Glutamatergic neuron (in vitro differentiated cells): ENCODE data around the gene KCNMA1. TPM values are rescaled to one million over a fixed set of nuclear protein-coding genes. Genes with fewer than 3 reads are reported as not detected.

ENCODE experiments used
- DNase-seq: peaks from one replicate; pipeline ENCODE4 v3.0.0; 2022
- H3K27ac Mint-ChIP-seq: one replicate; pipeline ENCODE4 v1.8.0; 2020; ENCODE audit warnings: mild to moderate bottlenecking, mixed read lengths, inconsistent platforms; ENCODE audit not compliant: unreplicated experiment
- H3K27me3 Mint-ChIP-seq: one replicate; pipeline ENCODE4 v1.8.0; 2020; ENCODE audit warnings: mild to moderate bottlenecking, moderate library complexity, mixed read lengths, inconsistent platforms; ENCODE audit not compliant: unreplicated experiment
- H3K36me3 Mint-ChIP-seq: one replicate; pipeline ENCODE4 v1.8.0; 2020; ENCODE audit warnings: mild to moderate bottlenecking, mixed read lengths, inconsistent platforms; ENCODE audit not compliant: unreplicated experiment
- H3K4me1 Mint-ChIP-seq: one replicate; pipeline ENCODE4 v1.8.0; 2020; ENCODE audit warnings: mild to moderate bottlenecking, low read depth, mixed read lengths, inconsistent platforms; ENCODE audit not compliant: unreplicated experiment
- H3K4me3 Mint-ChIP-seq: one replicate; pipeline ENCODE4 v1.8.0; 2020; ENCODE audit warnings: mild to moderate bottlenecking, mixed read lengths, inconsistent platforms; ENCODE audit not compliant: unreplicated experiment
- H3K9me3 Mint-ChIP-seq: one replicate; pipeline ENCODE4 v1.8.0; 2020; ENCODE audit warnings: mild to moderate bottlenecking, moderate library complexity, mixed read lengths, inconsistent platforms; ENCODE audit not compliant: unreplicated experiment
- total RNA-seq: library from RNA; stranded (reverse); fragmentation: NEBNext Ultra II Directional; extraction: Animal tissue kit (Norgen Biotek cat#: 25700); gene quantifications from one replicate; pipeline ENCODE4 v1.2.1, GENCODE V29; 2021; ENCODE audit not compliant: unreplicated experiment
- TF ChIP-seq, protein P1 (sequence below): fragments of 200-600 bp; sonication (generic); IDR thresholded peaks from one replicate; pipeline ENCODE4 v1.5.0; 2021; ENCODE audit not compliant: partially characterized antibody, unreplicated experiment

Gene KCNMA1
- total RNA-seq, 1 donor from 2014 or later, result 3.2 TPM

DNA sequence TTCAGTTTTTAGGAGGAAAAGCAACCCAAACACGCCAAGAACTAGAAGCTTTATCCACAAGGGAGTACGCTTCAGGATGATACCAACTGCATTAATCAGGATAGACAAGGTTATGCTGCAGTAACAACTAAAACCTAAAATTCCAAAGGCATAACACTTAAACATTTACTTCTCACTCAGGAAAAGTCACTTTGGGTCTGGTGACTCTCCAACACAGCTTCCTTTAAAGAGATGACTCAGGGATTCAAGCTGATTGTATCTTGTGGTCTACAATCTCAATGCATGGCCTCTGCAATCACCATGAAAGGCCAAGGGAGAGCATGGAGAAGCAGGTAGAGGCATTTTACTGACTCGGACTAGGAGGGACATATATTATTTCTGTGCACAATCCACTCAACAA, 315.8 kb downstream of the KCNMA1 start:
- no peaks in the 10 kb centered on the region for H3K36me3 Mint-ChIP-seq
- TF ChIP-seq, protein P1, sequence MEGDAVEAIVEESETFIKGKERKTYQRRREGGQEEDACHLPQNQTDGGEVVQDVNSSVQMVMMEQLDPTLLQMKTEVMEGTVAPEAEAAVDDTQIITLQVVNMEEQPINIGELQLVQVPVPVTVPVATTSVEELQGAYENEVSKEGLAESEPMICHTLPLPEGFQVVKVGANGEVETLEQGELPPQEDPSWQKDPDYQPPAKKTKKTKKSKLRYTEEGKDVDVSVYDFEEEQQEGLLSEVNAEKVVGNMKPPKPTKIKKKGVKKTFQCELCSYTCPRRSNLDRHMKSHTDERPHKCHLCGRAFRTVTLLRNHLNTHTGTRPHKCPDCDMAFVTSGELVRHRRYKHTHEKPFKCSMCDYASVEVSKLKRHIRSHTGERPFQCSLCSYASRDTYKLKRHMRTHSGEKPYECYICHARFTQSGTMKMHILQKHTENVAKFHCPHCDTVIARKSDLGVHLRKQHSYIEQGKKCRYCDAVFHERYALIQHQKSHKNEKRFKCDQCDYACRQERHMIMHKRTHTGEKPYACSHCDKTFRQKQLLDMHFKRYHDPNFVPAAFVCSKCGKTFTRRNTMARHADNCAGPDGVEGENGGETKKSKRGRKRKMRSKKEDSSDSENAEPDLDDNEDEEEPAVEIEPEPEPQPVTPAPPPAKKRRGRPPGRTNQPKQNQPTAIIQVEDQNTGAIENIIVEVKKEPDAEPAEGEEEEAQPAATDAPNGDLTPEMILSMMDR, result no peak
- no peak for DNase-seq
- no peaks in the 10 kb centered on the region for H3K9me3 Mint-ChIP-seq
- no peak overlapping the region for H3K27ac Mint-ChIP-seq
- no peaks in the 10 kb centered on the region for H3K4me1 Mint-ChIP-seq
- no peak overlapping the region for H3K4me3 Mint-ChIP-seq
- H3K27me3 Mint-ChIP-seq, result peaks cover 3% of the 10 kb centered on the region

DNA sequence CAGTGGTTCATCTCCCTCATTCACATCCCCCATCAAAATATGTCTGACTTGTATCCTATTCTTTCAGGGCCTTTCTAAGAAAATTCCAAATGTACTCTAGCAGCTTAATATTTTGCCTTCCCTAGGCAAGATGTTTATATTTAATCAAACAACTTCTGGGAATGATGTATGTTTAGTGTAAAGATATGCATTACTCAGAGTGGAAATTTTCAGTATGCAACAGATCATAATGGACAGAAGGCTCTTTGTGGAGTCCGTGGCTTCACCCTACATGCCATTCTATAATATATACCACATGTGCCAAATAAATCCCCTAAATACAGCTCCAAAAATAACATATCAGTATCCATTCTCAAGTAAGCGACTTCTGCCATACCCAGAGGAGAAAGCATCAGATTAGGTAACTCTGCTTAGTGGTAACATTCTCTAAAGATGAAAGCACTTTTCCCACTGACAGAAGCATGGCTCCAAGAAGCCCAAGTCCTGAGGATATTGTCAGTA, 316.6 kb downstream of the KCNMA1 start:
- TF ChIP-seq, protein P1, result no peak
- Mint-ChIP-seq H3K36me3 (no peaks in the 10 kb centered on the region), H3K4me3 (no peak overlapping the region), H3K9me3 (no peaks in the 10 kb centered on the region), H3K4me1 (no peaks in the 10 kb centered on the region), H3K27me3 (peaks cover 3% of the 10 kb centered on the region), H3K27ac (no peak overlapping the region)
- DNase-seq, result no peak

DNA sequence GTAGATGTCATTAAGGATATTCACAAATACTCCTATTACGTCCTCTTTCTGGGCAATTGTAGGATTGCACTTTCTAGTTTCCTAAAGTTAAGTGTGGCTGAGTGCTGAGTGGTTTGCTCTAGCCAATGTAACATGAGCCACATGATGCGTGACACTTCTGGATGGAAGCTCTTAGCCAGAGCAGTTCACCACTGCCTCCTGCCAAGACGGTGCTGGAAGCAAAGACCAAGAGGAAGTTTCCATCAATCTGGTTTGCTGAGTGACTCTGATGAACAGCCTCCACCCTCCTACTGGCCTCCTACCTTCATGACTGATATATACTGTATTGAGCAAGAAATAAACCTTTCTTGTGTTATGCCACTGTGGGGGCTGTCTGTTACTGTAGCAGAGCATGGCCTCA, 318.1 kb downstream of the KCNMA1 start:
- Mint-ChIP-seq H3K27ac (no peak overlapping the region), H3K4me1 (no peaks in the 10 kb centered on the region), H3K4me3 (no peak overlapping the region), H3K27me3 (peaks cover 3% of the 10 kb centered on the region), H3K36me3 (no peaks in the 10 kb centered on the region), H3K9me3 (no peaks in the 10 kb centered on the region)
- TF ChIP-seq, protein P1, result no peak
- no peak for DNase-seq

DNA sequence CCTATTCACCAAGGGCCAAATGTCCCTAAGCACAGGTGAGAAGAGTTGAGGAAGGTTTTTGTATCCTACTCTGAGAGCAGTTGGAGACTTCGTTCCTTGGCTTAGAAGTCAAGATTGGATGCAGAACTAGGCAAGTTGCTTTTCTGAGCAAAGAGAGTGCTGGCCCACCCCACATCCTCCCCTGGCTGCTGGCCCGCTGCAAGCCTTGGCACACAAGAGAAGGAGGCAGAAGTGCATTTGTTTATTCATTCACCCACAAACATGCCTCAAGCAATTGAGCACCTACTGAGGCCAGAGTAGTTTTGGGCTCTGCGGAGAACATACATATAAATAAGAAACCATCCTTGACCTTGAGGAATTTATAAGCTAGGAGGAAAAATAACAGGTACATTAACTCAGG, 318.9 kb downstream of the KCNMA1 start:
- peaks cover 2% of the 10 kb centered on the region for H3K4me1 Mint-ChIP-seq
- H3K36me3 Mint-ChIP-seq, result no peaks in the 10 kb centered on the region
- TF ChIP-seq, protein P1, result no peak
- peaks cover 3% of the 10 kb centered on the region for H3K27me3 Mint-ChIP-seq
- no peak overlapping the region for H3K4me3 Mint-ChIP-seq
- H3K27ac Mint-ChIP-seq, result no peak overlapping the region
- H3K9me3 Mint-ChIP-seq, result no peaks in the 10 kb centered on the region
- no peak for DNase-seq

DNA sequence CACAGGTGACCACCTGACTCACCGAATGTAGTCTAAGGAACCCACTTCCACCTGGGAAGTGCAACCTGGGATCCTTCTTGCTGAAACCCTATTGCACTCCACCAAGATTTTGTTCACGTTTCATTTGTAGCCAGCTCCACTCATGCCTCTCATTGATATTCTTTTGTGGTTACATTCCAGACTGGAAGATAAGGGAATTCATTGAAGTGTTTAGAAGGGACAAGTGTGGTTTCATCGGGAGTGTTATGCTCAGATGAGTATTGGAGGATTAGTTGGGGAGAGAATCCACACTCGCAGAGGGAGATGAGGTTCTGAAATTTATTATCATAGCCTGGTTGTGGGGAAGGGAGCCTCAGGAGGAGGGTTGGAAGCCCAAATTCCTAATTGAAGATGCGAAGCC, 320.4 kb downstream of the KCNMA1 start:
- TF ChIP-seq, protein P1, result no peak
- peaks cover 3% of the 10 kb centered on the region for H3K27me3 Mint-ChIP-seq
- H3K9me3 Mint-ChIP-seq, result no peaks in the 10 kb centered on the region
- peaks cover 5% of the 10 kb centered on the region for H3K4me1 Mint-ChIP-seq
- H3K27ac Mint-ChIP-seq, result no peak overlapping the region
- no peaks in the 10 kb centered on the region for H3K36me3 Mint-ChIP-seq
- no peak for DNase-seq
- H3K4me3 Mint-ChIP-seq, result no peak overlapping the region
